Measurements from ENCODE around the gene STAG3.
"Not testable (repeated sequence)": the region's sequence is repeated elsewhere in the genome, so short reads cannot be mapped to it uniquely, and the experiment has no call there.

The STAG3 gene

DNA sequence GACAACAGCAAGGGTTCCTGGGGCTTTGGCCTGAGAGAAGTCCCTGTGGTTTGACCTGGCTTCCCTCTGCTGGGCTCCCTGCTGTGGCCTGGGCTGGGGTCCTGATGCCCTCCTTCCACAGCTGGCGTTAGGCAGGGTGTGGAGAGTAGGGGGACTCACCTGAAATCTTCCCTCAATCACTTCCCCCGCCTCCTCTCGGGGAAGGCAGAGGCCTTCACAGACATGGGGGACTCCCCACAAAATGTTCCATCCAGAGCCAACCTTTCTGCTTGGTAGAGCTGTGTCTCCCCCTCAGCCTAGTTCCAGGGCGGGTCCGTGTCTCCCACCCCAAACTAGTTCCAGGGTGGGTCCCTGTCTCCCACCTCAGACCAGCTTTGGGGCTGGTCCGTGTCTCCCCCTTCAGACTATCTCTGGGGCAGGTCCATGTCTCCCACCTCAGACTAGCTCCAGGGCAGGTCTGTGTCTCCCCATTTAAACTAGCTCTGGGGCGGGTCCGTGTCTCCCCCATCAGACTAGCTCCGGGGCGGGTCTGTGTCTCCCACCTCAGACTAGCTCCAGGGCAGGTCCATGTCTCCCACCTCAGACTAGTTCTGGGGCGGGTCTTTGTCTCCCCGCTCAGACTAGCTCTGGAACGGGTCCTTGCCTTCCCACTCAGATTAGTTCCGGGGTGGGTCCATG lies 44.2 kb downstream of the STAG3 start:
- POLR2A ChIA-PET = interaction anchor here (1.2 kb wide), 1 partner anchor 73 kb away, joined by 3 read pairs; the partner anchor contains the start of gene LAMTOR4

GRCh38 chr7:100222445-100223132 lies 44.9 kb downstream of the STAG3 start:
- no peak for DNase-seq (ENCODE audit: extremely low spot score)
- POLR2A ChIA-PET = no interaction called here
- TF ChIP-seq SP1 (IDR thresholded peaks at IDR 0.05) = no peak
- TF ChIP-seq SUZ12 (IDR thresholded peaks at IDR 0.05) = no peak
- TF ChIP-seq BHLHE40 (IDR thresholded peaks at IDR 0.05; ENCODE audit: borderline replicate concordance) = no peak
- TF ChIP-seq ELF4 (IDR thresholded peaks at IDR 0.05) = no peak
- TF ChIP-seq FOXK2 (IDR thresholded peaks at IDR 0.05) = no peak
- no peak for TF ChIP-seq FOXM1 (IDR thresholded peaks at IDR 0.05; ENCODE audit: borderline replicate concordance)
- TF ChIP-seq ZNF384 (IDR thresholded peaks at IDR 0.05) = no peak
- TF ChIP-seq CTBP1 (IDR thresholded peaks at IDR 0.05; ENCODE audit: borderline replicate concordance) = no peak
- TF ChIP-seq PKNOX1 (IDR thresholded peaks at IDR 0.05) = no peak
- no peak for TF ChIP-seq NFRKB (IDR thresholded peaks at IDR 0.05)
- no peak for TF ChIP-seq TARDBP (IDR thresholded peaks at IDR 0.05)
- TF ChIP-seq HDGF (IDR thresholded peaks at IDR 0.05; ENCODE audit: borderline replicate concordance) = no peak
- no peak for TF ChIP-seq FOXA1 (IDR thresholded peaks at IDR 0.05)
- TF ChIP-seq L3MBTL2 (conservative IDR thresholded peaks at IDR 0.05) = no peak
- no peak for TF ChIP-seq ARNT (IDR thresholded peaks at IDR 0.05)
- TF ChIP-seq LEF1 (IDR thresholded peaks at IDR 0.05; ENCODE audit: borderline replicate concordance) = no peak
- CTCF ChIA-PET = no interaction called here

More for the DNA sequence above, 44.2 kb downstream of the STAG3 start:
- TF ChIP-seq FOXK2 (IDR thresholded peaks at IDR 0.05) (no peak), ARNT (IDR thresholded peaks at IDR 0.05) (no peak), TARDBP (IDR thresholded peaks at IDR 0.05) (no peak), FOXM1 (IDR thresholded peaks at IDR 0.05; ENCODE audit: borderline replicate concordance) (no peak), NFRKB (IDR thresholded peaks at IDR 0.05) (no peak), ELF4 (IDR thresholded peaks at IDR 0.05) (no peak), SUZ12 (IDR thresholded peaks at IDR 0.05) (no peak), CTBP1 (IDR thresholded peaks at IDR 0.05; ENCODE audit: borderline replicate concordance) (no peak), ZNF384 (IDR thresholded peaks at IDR 0.05) (no peak), FOXA1 (IDR thresholded peaks at IDR 0.05) (no peak), SP1 (IDR thresholded peaks at IDR 0.05) (no peak)
- no peak for DNase-seq (ENCODE audit: extremely low spot score)
- CTCF ChIA-PET = no interaction called here

DNA sequence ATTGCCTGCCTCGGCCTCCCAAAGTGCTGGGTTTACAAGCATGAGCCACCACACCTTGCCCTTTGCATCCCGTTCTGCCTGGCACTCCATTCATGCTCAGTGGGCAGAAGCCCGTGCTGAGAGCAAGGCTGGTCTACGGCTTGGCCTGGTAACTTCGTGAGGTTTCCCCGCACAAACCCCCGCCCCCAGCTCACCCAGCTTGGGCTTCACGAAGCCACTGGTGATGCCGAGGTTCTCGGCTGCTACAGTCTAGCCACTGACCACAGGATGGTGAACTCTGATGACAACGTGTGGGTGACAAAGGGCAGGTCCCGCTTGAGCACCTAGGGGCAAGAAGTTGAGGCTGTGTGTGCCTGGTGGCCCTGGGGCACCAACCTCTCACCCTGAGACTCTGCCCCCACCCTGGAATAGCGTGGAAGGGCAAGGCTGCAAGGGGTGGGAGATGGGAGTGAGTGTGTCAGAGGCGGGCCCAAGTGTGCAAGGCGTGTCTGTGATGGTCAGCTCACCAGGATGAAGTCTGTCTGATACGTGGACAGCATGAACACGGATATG lies 45.7 kb downstream of the STAG3 start:
- CTCF ChIA-PET; POLR2A ChIA-PET; DNase-seq (ENCODE audit: extremely low spot score): not testable (repeated sequence)

DNA sequence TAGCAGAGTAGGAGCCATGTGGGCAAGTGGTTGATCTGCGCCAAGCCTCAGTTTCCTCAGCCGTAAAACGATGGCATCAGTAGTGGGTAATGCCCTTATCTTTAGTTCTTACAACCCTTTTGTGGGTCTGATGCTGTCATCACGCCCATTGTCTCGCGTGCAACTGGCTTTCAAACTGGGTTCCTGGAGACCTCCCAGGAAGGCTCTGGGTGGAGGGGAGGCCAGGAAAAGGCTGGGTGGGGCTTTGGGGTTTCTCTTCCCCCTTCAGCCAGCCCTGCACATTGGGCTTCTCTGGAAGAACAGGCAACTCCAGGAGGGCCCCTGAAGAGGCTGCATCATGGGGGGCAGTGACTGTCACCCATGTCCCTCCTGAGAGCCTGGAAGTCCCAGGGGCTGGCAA lies 47.2 kb downstream of the STAG3 start:
- CTCF ChIA-PET; DNase-seq (ENCODE audit: extremely low spot score); POLR2A ChIA-PET: not testable (repeated sequence)

DNA sequence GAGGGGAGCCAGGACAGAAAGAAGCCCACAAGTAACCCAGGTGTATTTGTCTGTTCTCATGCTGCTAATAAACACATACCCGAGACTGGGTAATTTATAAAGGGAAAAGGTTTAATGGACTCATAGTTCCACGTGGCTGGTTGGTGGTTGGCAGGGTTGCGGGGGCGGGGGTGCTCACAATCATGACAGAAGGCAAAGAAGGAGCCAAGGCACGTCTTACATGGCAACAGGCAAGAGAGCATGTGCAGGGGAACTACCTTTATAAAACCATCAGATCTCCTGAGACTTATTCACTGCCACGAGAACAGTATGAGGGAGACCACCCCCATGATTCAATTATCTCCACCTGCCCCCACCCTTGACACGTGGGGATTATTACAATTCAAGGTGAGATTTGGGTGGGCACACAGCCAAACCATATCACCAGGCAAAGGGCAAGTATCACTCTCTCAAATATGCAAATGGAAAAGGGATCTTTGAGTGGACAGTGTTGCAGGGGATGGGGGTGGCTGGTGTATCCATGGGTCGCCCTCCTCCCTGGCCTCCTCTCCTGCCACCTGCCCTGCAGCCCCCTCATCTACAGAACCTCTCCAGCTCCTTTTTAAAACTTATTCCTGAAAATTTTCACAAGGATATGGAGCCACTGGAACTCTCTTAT lies 57.1 kb downstream of the STAG3 start:
- POLR2A ChIA-PET; CTCF ChIA-PET; DNase-seq (ENCODE audit: extremely low spot score): not testable (repeated sequence)

DNA sequence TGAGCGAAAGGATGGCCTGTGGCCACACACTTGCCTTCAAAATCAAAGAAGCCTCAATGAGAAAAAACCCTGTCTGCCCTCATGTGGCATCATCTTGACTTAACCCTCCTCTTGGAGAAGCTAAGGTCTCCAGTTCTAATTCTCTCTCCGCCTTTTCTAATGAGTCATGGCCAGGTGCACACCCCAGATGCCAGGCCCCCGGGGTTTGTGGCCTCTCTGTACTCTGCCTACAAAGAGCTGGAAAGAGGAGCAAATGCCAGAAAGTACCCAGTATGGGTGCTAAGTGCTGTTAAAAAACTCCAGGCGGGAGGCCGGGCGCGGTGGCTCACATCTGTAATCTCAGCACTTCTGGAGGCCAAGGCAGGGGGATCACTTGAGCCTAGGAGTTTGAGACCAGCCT lies 62.3 kb downstream of the STAG3 start:
- POLR2A ChIA-PET; CTCF ChIA-PET; DNase-seq (ENCODE audit: extremely low spot score): not testable (repeated sequence)

- CTCF ChIA-PET; DNase-seq (ENCODE audit: extremely low spot score); POLR2A ChIA-PET: not testable (repeated sequence)
These were observed 65.7 kb downstream of the STAG3 start for GRCh38 chr7:100243385-100243784.

- CTCF ChIA-PET; POLR2A ChIA-PET; DNase-seq (ENCODE audit: extremely low spot score): not testable (repeated sequence)
These were observed 67.4 kb downstream of the STAG3 start for GRCh38 chr7:100244988-100245605.

GRCh38 chr7:100246121-100246864 lies 68.6 kb downstream of the STAG3 start:
- CTCF ChIA-PET; DNase-seq (ENCODE audit: extremely low spot score); POLR2A ChIA-PET: not testable (repeated sequence)

DNA sequence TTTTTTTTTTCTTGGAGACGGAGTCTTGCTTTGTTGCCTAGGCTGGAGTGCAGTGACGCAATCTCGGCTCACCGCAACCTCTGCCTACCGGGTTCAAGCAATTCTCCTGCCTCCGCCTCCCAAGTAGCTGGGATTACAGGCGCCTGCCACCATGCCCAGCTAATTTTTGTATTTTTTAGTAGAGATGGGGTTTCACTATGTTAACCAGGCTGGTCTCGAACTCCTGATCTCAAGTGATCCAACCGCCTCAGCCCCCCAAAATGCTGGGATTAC lies 69.1 kb downstream of the STAG3 start:
- not testable (repeated sequence) for DNase-seq (ENCODE audit: extremely low spot score)
- POLR2A ChIA-PET = interaction anchor here (1.0 kb wide), 2 partner anchors 25 to 182 kb away, joined by 3 to 4 read pairs; partner anchors contain the start of gene ZCWPW1
- CTCF ChIA-PET = interaction anchor here (0.6 kb wide), 1 partner anchor 18 kb away, joined by 7 read pairs; no protein-coding TSS in a partner anchor
